GM12872 (cell line): ENCODE results near the gene VTI1A.

Experiments used
- TF ChIP-seq, protein P1 (sequence below): IDR thresholded peaks from 3 replicates; pipeline ENCODE4 v1.5.1; 2011; ENCODE audit warnings: low read depth, mild to moderate bottlenecking, low read length, moderate library complexity; ENCODE audit not compliant: insufficient read depth

VTI1A gene

DNA sequence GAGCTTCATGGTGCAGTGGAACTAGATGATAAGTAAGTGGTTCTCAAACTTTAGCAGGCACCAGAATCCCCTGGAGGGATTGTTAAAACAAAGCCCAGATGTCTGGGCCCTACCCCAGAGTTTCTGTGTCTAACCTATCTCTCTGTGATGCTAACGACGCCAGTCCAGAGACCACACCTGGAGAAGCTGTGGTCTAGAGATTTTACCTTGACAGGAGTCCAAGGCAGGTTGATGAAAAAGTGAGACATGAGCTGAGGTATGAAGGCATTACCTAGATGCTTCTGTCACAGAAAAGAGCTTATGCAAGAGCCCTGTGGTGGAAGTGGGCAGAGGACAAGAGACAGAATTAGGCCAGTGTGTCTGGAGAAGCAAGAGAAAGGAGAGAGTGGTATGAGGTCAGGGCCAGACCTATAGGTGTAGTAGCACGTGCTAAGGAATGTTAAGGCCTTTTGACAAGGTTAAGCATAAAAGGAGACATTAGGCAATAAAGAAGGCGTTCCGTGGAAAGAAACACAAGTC is 318.8 kb downstream of the VTI1A start:
- TF ChIP-seq, protein P1, sequence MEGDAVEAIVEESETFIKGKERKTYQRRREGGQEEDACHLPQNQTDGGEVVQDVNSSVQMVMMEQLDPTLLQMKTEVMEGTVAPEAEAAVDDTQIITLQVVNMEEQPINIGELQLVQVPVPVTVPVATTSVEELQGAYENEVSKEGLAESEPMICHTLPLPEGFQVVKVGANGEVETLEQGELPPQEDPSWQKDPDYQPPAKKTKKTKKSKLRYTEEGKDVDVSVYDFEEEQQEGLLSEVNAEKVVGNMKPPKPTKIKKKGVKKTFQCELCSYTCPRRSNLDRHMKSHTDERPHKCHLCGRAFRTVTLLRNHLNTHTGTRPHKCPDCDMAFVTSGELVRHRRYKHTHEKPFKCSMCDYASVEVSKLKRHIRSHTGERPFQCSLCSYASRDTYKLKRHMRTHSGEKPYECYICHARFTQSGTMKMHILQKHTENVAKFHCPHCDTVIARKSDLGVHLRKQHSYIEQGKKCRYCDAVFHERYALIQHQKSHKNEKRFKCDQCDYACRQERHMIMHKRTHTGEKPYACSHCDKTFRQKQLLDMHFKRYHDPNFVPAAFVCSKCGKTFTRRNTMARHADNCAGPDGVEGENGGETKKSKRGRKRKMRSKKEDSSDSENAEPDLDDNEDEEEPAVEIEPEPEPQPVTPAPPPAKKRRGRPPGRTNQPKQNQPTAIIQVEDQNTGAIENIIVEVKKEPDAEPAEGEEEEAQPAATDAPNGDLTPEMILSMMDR: no peak

DNA sequence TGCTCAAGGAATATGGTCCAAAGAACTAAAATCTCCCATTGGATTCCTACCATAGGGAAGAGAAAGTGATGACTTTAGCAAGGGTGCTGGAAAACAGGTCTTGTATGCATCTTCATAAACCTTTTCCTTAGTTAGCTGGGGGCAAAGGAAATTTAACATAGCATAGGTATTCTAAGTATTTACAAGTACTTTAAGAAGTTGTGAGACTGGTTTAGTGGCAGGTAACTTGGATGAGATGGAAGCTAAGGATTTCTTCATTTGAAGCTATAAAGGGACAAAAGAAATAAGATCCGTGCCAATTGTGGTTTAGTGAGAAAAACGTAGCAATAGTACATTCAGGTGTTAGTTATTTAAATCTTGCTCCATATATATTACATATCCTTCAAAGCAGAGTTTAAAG is 319.6 kb downstream of the VTI1A start:
- TF ChIP-seq, protein P1: no peak

DNA sequence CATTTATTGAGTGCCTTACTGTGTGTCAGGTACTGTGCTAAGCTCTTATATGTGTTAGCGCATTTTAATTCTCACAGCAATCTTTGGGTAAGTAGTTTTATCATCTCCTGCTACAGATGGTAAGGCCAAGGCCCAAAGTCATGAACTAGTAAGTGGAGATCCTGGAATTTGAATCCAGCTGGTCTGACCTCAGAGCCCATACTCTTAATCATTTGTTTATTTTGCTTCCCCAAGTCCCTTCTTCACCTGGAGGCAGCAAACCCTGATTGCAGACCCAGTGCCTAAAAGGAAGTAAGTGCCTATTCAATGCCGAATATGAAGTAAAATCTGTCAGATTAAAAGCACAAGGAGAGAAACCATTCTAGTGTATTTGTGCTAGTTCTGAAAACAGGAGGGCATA is 320.1 kb downstream of the VTI1A start:
- TF ChIP-seq, protein P1: no peak

DNA sequence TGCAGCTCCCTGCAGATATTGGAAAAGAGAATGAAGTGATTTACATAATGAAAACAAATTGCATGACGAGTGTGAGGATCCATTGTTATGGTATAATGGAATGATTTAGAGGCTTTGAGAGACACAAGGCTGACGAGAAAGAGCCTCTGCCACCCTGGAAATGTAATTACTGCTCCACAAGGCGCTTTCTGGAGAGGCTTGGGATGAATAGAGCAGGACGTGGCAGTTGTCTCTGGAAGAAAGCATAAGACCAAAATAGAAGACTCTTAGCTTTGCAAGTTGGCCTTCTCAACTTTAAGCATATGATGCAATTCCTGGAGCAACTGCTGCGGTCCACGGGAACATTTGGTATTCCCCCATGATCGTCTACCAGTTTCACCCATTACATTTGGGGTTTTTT is 321.1 kb downstream of the VTI1A start:
- TF ChIP-seq, protein P1: no peak

DNA sequence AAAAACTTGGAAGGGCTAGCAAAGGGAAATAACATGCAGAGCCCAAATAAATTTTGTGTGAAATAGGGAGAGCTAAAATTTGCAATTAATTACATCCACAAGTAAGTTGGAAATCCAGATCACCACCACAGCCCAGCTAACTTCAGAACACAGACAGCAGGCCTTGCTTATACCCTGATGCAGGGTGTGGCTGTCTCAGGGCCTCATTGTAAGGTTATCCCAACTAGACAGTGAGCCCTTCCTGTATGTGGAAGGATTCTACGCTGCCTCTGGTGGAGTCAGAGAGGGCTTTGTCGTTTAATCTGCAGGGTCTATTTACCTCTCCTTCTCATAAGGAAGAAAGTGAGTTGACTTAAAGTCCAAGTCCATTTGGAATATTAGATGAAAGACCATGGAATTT is 322.1 kb downstream of the VTI1A start:
- TF ChIP-seq, protein P1: no peak

DNA sequence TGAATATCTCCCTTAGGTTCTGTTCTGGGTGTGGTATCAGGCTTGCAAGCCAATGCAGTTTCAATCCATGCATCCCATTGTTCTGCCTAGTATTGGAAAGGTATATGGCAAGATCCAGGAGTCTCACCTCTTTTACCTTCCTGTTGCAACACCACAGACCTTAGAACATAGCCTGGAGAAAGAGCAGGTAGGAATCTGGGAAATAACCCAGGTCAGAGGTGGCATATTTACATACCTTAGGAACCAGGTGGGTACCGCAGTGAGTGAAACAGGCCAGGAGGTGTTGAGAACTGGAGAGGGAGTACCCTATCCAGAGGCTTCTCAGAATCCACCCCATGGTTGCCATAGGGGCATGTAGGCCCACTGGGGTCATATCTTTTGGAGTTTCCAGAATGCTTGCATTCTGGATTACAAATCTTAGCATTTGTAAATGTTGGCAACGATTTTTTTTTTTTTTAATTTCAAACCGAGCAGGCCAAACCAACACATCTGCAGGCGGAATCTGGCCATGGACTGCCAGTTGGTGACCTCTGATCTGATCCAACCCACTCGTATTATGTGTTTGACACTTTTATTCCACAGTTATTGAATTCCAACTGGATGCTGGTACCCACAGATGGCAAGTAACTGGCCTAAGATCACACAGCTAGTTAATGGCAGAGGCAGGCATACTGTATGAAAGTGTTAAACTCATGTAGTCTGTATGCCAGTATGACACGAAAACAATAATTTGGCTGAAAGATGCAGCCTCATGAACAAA is 322.8 kb downstream of the VTI1A start:
- TF ChIP-seq, protein P1: no peak

DNA sequence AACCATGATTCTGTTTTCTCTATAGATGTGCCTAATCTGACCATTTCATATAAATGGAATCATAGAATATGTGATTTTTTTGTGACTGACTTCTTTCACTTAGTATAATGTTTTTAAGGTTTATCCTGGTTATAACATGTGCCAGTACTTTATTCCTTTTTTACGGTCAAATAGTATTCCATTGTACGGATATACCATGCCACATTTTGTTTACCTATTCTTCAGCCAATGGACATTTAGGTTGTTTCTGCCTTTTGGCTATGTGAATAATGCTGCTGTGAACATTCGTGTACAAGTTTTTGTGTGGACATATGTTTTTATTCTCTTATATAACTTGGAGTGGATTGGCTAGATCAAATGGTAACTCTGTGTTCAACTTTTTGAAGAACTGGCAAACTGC is 324.7 kb downstream of the VTI1A start:
- TF ChIP-seq, protein P1: no peak

DNA sequence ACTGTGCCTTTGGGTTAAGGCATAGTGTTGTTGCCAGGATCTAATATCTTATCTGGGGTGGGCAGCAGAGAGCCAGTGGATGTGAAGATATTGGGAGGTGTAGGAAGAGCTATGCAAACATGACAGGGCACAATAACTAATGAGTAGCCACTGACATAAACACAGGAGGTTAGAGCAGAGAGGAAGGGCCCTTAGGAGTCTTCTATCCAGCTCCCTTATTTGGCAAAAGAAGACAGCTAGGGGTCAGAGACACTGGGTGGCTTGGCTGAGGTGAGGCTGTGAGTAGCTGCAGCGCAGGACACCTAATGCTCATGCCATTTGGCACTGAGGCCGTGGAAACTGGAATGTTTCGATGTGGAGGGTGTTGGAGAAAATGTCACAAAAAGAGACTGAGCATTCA is 326.8 kb downstream of the VTI1A start:
- TF ChIP-seq, protein P1: no peak
